HCT116 (cell line): ENCODE data around the gene PGS1. TPM values are rescaled to one million over a fixed set of nuclear protein-coding genes. Genes with fewer than 3 reads are reported as not detected.

Source experiments
- ATAC-seq: fragments of 200-7000 bp; cut with Tn5 transposase; 2 replicates; pipeline ENCODE4 v1.9.1; 2020; ENCODE audit warnings: mild to moderate bottlenecking, moderate library complexity
- BruUV-seq: library from RNA; stranded (reverse); fragments of 400-500 nt; replicated peaks from 2 replicates; lab custom pipeline; 2021; lab: Mats Ljungman, UMichigan
- CTCF ChIA-PET: fragments of 300-600 bp; sonication (Branson Sonifier 250); formaldehyde crosslinking; loops from one replicate; lab custom pipeline; 2021; ENCODE audit warnings: antibody characterized with exemption; lab: Charles Lee
- POLR2A ChIA-PET: fragments of 300-600, 350-600 bp; sonication (Branson Sonifier 250); formaldehyde crosslinking; loops from one replicate; lab custom pipeline; 2021; ENCODE audit warnings: antibody characterized with exemption; lab: Charles Lee
- RAD21 ChIA-PET, 2 experiments: fragments of 300-600 bp; sonication (Branson Sonifier 250); formaldehyde crosslinking; loops; one replicate each; lab custom pipeline; 2023; ENCODE audit warnings: low total read pairs in 2 of 2; ENCODE audit not compliant: uncharacterized antibody in 2 of 2, unreplicated experiment in 2 of 2, low non-redundant PET in 1 of 2; lab: Charles Lee
- DNase-seq: peaks from one replicate; pipeline ENCODE4 v3.0.0-alpha.2; 2010; ENCODE audit warnings: low read depth, low spot score
- H2AFZ ChIP-seq: fragments of 200-600 bp; shearing (Covaris generic), sonication (generic); 2 replicates; pipeline ENCODE4 v1.6.1; 2017; ENCODE audit warnings: low read depth, mixed run types, mixed read lengths, antibody characterized with exemption, low read length; ENCODE audit not compliant: poor library complexity, severe bottlenecking
- H3K27ac ChIP-seq: 2 replicates; pipeline ENCODE4 v1.5.1; 2012; ENCODE audit warnings: low read depth, low read length
- H3K27me3 ChIP-seq: fragments of 200-600 bp; sonication (generic); 2 replicates; pipeline ENCODE4 v1.6.1; 2016; ENCODE audit warnings: mixed run types, low read length, mixed read lengths; ENCODE audit not compliant: insufficient read depth
- H3K36me3 ChIP-seq, 2 experiments: fragments of 200-500 bp in 1 of 2; fragments of 200-600 bp in 1 of 2; sonication (Bioruptor generic) in 1 of 2; sonication (generic) in 1 of 2; 2 replicates each; pipeline versions ENCODE4 v1.5.1 to v1.6.1; 2014 to 2016; ENCODE audit warnings: low read length in 2 of 2, inconsistent platforms in 1 of 2, mixed read lengths in 1 of 2, mixed run types in 1 of 2; ENCODE audit not compliant: insufficient read depth in 2 of 2, control insufficient read depth in 1 of 2
- H3K4me1 ChIP-seq, 2 experiments: fragments of 200-600 bp in 1 of 2; sonication (generic) in 1 of 2; 2 replicates each; pipeline versions ENCODE4 v1.5.1 to v1.6.1; 2012 to 2017; ENCODE audit warnings: low read length in 2 of 2, inconsistent platforms in 1 of 2, mild to moderate bottlenecking in 1 of 2, mixed read lengths in 1 of 2, mixed run types in 1 of 2, moderate library complexity in 1 of 2; ENCODE audit not compliant: insufficient read depth in 2 of 2, control insufficient read depth in 1 of 2
- H3K4me2 ChIP-seq: fragments of 200-600 bp; sonication (generic); 2 replicates; pipeline ENCODE4 v1.6.1; 2017; ENCODE audit warnings: mixed run types, low read length, mixed read lengths
- H3K4me3 ChIP-seq, 2 experiments: fragments of 200-600 bp in 1 of 2; sonication (generic) in 1 of 2; replicated peaks in 1 of 2; 2 replicates each; pipeline ENCODE4 v1.5.1; 2011 to 2016; ENCODE audit warnings: low read length in 2 of 2, control low read depth in 1 of 2, low read depth in 1 of 2, mild to moderate bottlenecking in 1 of 2, mixed read lengths in 1 of 2, mixed run types in 1 of 2
- H3K79me2 ChIP-seq: fragments of 200-600 bp; sonication (generic); 2 replicates; pipeline ENCODE4 v1.6.1; 2017; ENCODE audit warnings: mild to moderate bottlenecking, mixed run types, low read length, moderate library complexity, mixed read lengths; ENCODE audit not compliant: insufficient read depth
- H3K9ac ChIP-seq: fragments of 200-600 bp; sonication (generic); 2 replicates; pipeline ENCODE4 v1.6.1; 2016; ENCODE audit warnings: low read length, mixed read lengths
- H3K9me2 ChIP-seq: fragments of 200-600 bp; sonication (generic), shearing (Covaris generic); 2 replicates; pipeline ENCODE4 v1.6.1; 2017; ENCODE audit warnings: mixed run types, mild to moderate bottlenecking, moderate library complexity; ENCODE audit not compliant: insufficient read depth
- H3K9me3 ChIP-seq, 2 experiments: fragments of 200-500 bp in 1 of 2; fragments of 200-600 bp in 1 of 2; sonication (Bioruptor generic) in 1 of 2; sonication (generic) in 1 of 2; 2 replicates each; pipeline ENCODE4 v1.6.1; 2014 to 2017; ENCODE audit warnings: low read length in 2 of 2, mixed read lengths in 2 of 2, inconsistent platforms in 1 of 2, low read depth in 1 of 2, mild to moderate bottlenecking in 1 of 2, mixed run types in 1 of 2, moderate library complexity in 1 of 2; ENCODE audit not compliant: control insufficient read depth in 1 of 2, insufficient read depth in 1 of 2
- H4K20me1 ChIP-seq: fragments of 200-600 bp; sonication (generic), shearing (Covaris generic); 2 replicates; pipeline ENCODE4 v1.6.1; 2017; ENCODE audit warnings: mixed run types, mild to moderate bottlenecking, moderate library complexity; ENCODE audit not compliant: insufficient read depth
- CTCF ChIP-seq, 3 experiments: fragments of 200-600 bp in 1 of 3; sonication (generic) in 1 of 3; IDR thresholded peaks in 2 of 3; conservative IDR thresholded peaks in 1 of 3; 2 replicates each; pipeline ENCODE4 v1.5.1; 2012 to 2017; ENCODE audit warnings: low read depth in 2 of 3, low read length in 2 of 3, antibody characterized with exemption in 1 of 3, borderline replicate concordance in 1 of 3, control low read depth in 1 of 3, mild to moderate bottlenecking in 1 of 3, mixed read lengths in 1 of 3, mixed run types in 1 of 3, moderate library complexity in 1 of 3; ENCODE audit not compliant: insufficient read depth in 1 of 3
- EGR1 ChIP-seq: IDR thresholded peaks from 2 replicates; pipeline ENCODE4 v1.6.1; 2012; ENCODE audit warnings: low read depth
- EZH2 ChIP-seq: fragments of 200-600 bp; sonication (generic); IDR thresholded peaks from 2 replicates; pipeline ENCODE4 v1.6.1; 2017; ENCODE audit warnings: antibody characterized with exemption, mixed run types
- FOSL1 ChIP-seq: IDR thresholded peaks from 2 replicates; pipeline ENCODE4 v1.6.1; 2012; ENCODE audit warnings: low read depth
- JUND ChIP-seq: IDR thresholded peaks from 2 replicates; pipeline ENCODE4 v1.6.1; 2012
- POLR2A ChIP-seq: IDR thresholded peaks from 2 replicates; pipeline ENCODE4 v1.7.0; 2011; ENCODE audit warnings: borderline replicate concordance; ENCODE audit not compliant: insufficient read depth, insufficient read length; ENCODE audit errors: extremely low read depth
- SIN3A ChIP-seq: IDR thresholded peaks from 2 replicates; pipeline ENCODE4 v1.6.1; 2012; ENCODE audit warnings: low read depth
- SP1 ChIP-seq: IDR thresholded peaks from 2 replicates; pipeline ENCODE4 v1.6.1; 2012; ENCODE audit warnings: low read depth
- SRF ChIP-seq: IDR thresholded peaks from 2 replicates; pipeline ENCODE4 v1.6.1; 2012; ENCODE audit warnings: low read depth
- intact Hi-C: fragments of 100-400 bp; cut with micrococcal nuclease; formaldehyde crosslinking; loops from 2 replicates; pipeline ENCODE4 v1.10.0; 2022
- total RNA-seq: library from RNA; stranded (reverse); gene quantifications from one replicate; pipeline ENCODE4 v1.2.1, GENCODE V29; 2021; ENCODE audit not compliant: unreplicated experiment

Gene PGS1
- total RNA-seq, 1 experiment from 2014 or later, result 44.4 TPM

DNA sequence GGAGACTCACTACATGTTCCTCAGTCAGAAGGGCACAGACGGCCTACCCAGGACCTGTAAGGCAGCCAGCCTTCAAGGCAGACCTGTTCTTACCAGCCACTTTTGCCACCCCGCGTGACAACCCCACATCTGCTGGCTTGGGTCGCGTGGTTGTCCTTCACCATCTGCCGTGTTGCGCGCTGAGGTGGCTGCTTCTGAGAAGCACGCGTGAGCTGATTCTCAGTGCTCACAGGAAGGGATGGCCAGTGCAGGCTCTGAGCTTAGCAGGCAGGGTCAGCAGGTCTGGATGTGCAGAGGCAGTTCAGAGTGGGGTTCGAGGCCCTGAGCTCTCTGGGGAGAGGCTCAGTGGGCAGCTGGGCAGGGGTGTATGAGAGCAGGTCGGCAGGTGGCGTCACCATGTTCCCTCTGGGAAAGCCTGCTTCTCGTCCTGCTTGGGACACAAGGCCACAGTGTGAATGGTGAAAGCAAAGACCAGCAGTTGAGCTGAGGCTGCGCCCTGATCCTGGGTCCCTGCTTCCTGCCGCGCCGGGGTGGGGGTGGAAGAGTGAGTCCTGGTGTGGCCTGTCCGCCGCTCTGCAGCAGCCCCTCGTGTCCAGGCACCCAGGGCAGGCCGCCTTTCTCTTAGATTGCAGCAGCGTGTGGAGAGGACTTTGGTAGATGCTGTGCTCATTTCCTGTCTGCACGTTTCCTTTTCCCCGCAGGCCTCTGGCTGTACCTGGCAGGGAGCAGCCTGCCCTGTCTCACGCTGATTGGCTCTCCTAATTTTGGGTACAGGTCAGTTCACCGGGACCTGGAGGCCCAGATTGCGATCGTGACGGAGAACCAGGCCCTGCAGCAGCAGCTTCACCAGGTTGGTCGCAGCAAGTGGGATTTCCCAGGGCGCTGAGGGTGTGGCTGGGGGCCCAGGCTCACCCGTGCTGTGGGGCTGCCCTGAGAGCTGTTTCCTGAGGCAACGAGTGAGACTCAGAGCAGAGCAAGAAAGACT, 36.0 kb downstream of the PGS1 start:
- peaks cover 18 to 19% of the 10 kb centered on the region in 2 experiments; a peak in 2 of 4 replicates for H3K36me3 ChIP-seq
- CTCF ChIA-PET, result no interaction called here
- no peak overlapping the region for H2AFZ ChIP-seq
- H3K9me2 ChIP-seq, result no peaks in the 10 kb centered on the region
- ATAC-seq (no peak), DNase-seq (no peak)
- H3K9me3 ChIP-seq, result no peaks in the 10 kb centered on the region
- peaks cover under 1 to 2% of the 10 kb centered on the region in 2 experiments for H3K4me1 ChIP-seq
- POLR2A ChIA-PET, result no interaction called here
- RAD21 ChIA-PET, result no interaction called here
- H3K4me2 ChIP-seq, result no peak overlapping the region
- no peaks in the 10 kb centered on the region for H3K27me3 ChIP-seq
- H3K79me2 ChIP-seq, result peaks cover 53% of the 10 kb centered on the region
- H3K27ac ChIP-seq, result no peak overlapping the region
- BruUV-seq, result no TSS peak
- H3K9ac ChIP-seq, result no peak overlapping the region
- H3K4me3 ChIP-seq, result no peak overlapping the region
- H4K20me1 ChIP-seq, result peaks cover 6% of the 10 kb centered on the region; the same call in 1 of the 2 replicates
- no peak for TF ChIP-seq SRF
- no peak for TF ChIP-seq CTCF (IDR thresholded peaks at IDR 0.05 in 2 of 3, conservative IDR thresholded peaks at IDR 0.05 in 1 of 3; ENCODE audit: borderline replicate concordance in 1 of 3, insufficient read depth in 1 of 3, low read depth in 2 of 3, low read length in 2 of 3)
- TF ChIP-seq JUND, result no peak
- TF ChIP-seq EGR1, result no peak
- no peak for TF ChIP-seq POLR2A
- TF ChIP-seq SP1, result no peak
- no peak for TF ChIP-seq SIN3A
- no peak for TF ChIP-seq FOSL1
- TF ChIP-seq EZH2, result no peak
- intact Hi-C loops, result no loop called here
